K562 (cell line): ENCODE data around the gene VCAN. TPM values are rescaled to one million over a fixed set of nuclear protein-coding genes. Genes with fewer than 3 reads are reported as not detected.

ENCODE experiments used
- ATAC-seq: fragments of 200-7000 bp; cut with Tn5 transposase; 3 replicates; pipeline ENCODE4 v1.9.1; 2020; ENCODE audit warnings: moderate library complexity
- BruUV-seq: library from RNA; stranded (reverse); fragments of 400-500 nt; replicated peaks from 2 replicates; lab custom pipeline; 2021; lab: Mats Ljungman, UMichigan
- CTCF ChIA-PET: fragments of 300-600 bp; formaldehyde crosslinking; extraction: SDS; loops from one replicate; lab custom pipeline; 2021; ENCODE audit warnings: low intra/inter-chr PET ratio; lab: Yijun Ruan, JAX
- POLR2A ChIA-PET: fragments of 300-600, 350-650 bp; sonication (Branson Sonifier 250); formaldehyde crosslinking; extraction: SDS; loops from one replicate; lab custom pipeline; 2021; ENCODE audit warnings: antibody characterized with exemption, inconsistent platforms; lab: Yijun Ruan, JAX
- DNase-seq, 4 experiments: peaks; one replicate each; pipeline versions ENCODE4 v3.0.0 to v3.0.0-alpha.2; 2011 to 2018; ENCODE audit warnings: low spot score in 3 of 4, mixed read lengths in 3 of 4; ENCODE audit errors: extremely low read depth in 1 of 4
- FAIRE-seq: peaks from 2 replicates; lab custom pipeline; 2011; peaks lifted over from hg19 to GRCh38; lab: Jason Lieb, UNC
- H2AFZ ChIP-seq: 2 replicates; pipeline ENCODE4 v1.6.0; 2011; ENCODE audit warnings: low read depth, low read length, control low read depth, inconsistent platforms
- H3K27ac ChIP-seq: fragments of 200-600 bp; 3 replicates; pipeline ENCODE4 v1.8.0; 2011; ENCODE audit warnings: low read depth, mild to moderate bottlenecking, control low read depth, inconsistent platforms, low read length, moderate library complexity, mixed read lengths; ENCODE audit errors: extremely low read depth
- H3K27me3 ChIP-seq, 2 experiments: fragments of 300-600 bp in 1 of 2; 2 replicates in 1 of 2; 3 replicates in 1 of 2; pipeline versions ENCODE4 v1.6.0 to v1.8.0; 2011; ENCODE audit warnings: inconsistent platforms in 2 of 2, low read length in 2 of 2, mild to moderate bottlenecking in 1 of 2, mixed read lengths in 1 of 2, moderate library complexity in 1 of 2; ENCODE audit not compliant: control insufficient read depth in 2 of 2, insufficient read depth in 2 of 2
- H3K36me3 ChIP-seq: fragments of 300-600 bp; 3 replicates; pipeline ENCODE4 v1.8.0; 2011; ENCODE audit warnings: mild to moderate bottlenecking, low read length, inconsistent platforms; ENCODE audit not compliant: control insufficient read depth, insufficient read depth
- H3K4me1 ChIP-seq, 2 experiments: fragments of 200-600 bp in 1 of 2; replicated peaks in 1 of 2; 2 replicates in 1 of 2; 3 replicates in 1 of 2; pipeline versions ENCODE4 v1.5.1 to v1.8.0; 2011; ENCODE audit warnings: inconsistent platforms in 2 of 2, low read length in 2 of 2, mild to moderate bottlenecking in 1 of 2, mixed read lengths in 1 of 2, moderate library complexity in 1 of 2; ENCODE audit not compliant: control insufficient read depth in 2 of 2, insufficient read depth in 2 of 2
- H3K4me2 ChIP-seq: 2 replicates; pipeline ENCODE4 v1.6.1; 2011; ENCODE audit warnings: low read length, control low read depth, inconsistent platforms, mixed read lengths; ENCODE audit not compliant: insufficient read depth
- H3K4me3 ChIP-seq: fragments of 200-600 bp; sonication (generic), shearing (Covaris generic); 2 replicates; pipeline ENCODE4 v1.5.1; 2016; ENCODE audit warnings: control low read depth, inconsistent platforms
- H3K79me2 ChIP-seq: fragments of 200-600 bp; 3 replicates; pipeline ENCODE4 v1.8.0; 2011; ENCODE audit warnings: low read length, inconsistent platforms; ENCODE audit not compliant: control insufficient read depth, insufficient read depth
- H3K9ac ChIP-seq, 2 experiments: 2 replicates each; pipeline versions ENCODE4 v1.6.0 to v1.6.1; 2011; ENCODE audit warnings: low read depth in 2 of 2, low read length in 2 of 2, control low read depth in 1 of 2, inconsistent platforms in 1 of 2, mild to moderate bottlenecking in 1 of 2, mixed read lengths in 1 of 2; ENCODE audit not compliant: insufficient read depth in 1 of 2
- H3K9me1 ChIP-seq: one replicate; pipeline ENCODE4 v1.6.0; 2011; ENCODE audit warnings: inconsistent platforms, mild to moderate bottlenecking, low read length, moderate library complexity; ENCODE audit not compliant: control insufficient read depth, insufficient read depth
- H3K9me3 ChIP-seq: replicated peaks from 2 replicates; pipeline ENCODE4 v1.5.1; 2011; ENCODE audit warnings: low read depth, low read length, inconsistent platforms; ENCODE audit not compliant: control insufficient read depth, insufficient read depth
- H4K20me1 ChIP-seq: replicated peaks from 2 replicates; pipeline ENCODE4 v1.6.1; 2011; ENCODE audit warnings: low read length, inconsistent platforms, mixed read lengths; ENCODE audit not compliant: control insufficient read depth, insufficient read depth
- ARID3B ChIP-seq: fragments of 250-450 bp; sonication (Bioruptor Pico); IDR thresholded peaks from 2 replicates; pipeline ENCODE4 v1.4.0; 2020; ENCODE audit warnings: borderline replicate concordance
- ATF7 ChIP-seq: fragments of 450-650 bp; IDR thresholded peaks from 2 replicates; pipeline ENCODE4 v1.7.1; 2014; ENCODE audit warnings: mild to moderate bottlenecking, moderate library complexity
- CCNT2 ChIP-seq: IDR thresholded peaks from 2 replicates; pipeline ENCODE4 v1.6.1; 2011; ENCODE audit warnings: borderline replicate concordance, low read depth, mild to moderate bottlenecking, moderate library complexity, mixed read lengths, low read length; ENCODE audit not compliant: insufficient read length; ENCODE audit errors: extremely low read depth
- CEBPG ChIP-seq, 3 experiments: fragments of 200-800 bp in 1 of 3; sonication (Bioruptor generic) in 1 of 3; sonication (generic) in 1 of 3; formaldehyde crosslinking in 1 of 3; IDR thresholded peaks in 2 of 3; conservative IDR thresholded peaks in 1 of 3; 2 replicates each; pipeline versions ENCODE4 v1.6.1 to v1.8.0; 2016 to 2022; ENCODE audit warnings: missing compliant biosample characterization in 2 of 3, missing genetic modification characterization in 2 of 3, mild to moderate bottlenecking in 1 of 3, missing genetic modification reagents in 1 of 3
- GABPA ChIP-seq: fragments of 200-800 bp; sonication (Bioruptor generic); conservative IDR thresholded peaks from 2 replicates; pipeline ENCODE4 v1.6.1; 2016; ENCODE audit warnings: low read depth, missing genetic modification characterization, missing compliant biosample characterization
- KDM5B ChIP-seq: fragments of 200-600 bp; sonication (generic); IDR thresholded peaks from 2 replicates; pipeline ENCODE4 v1.6.1; 2012; ENCODE audit warnings: low read depth, mild to moderate bottlenecking, moderate library complexity, low read length, control low read depth, inconsistent platforms; ENCODE audit not compliant: insufficient replicate concordance
- MCM3 ChIP-seq: fragments of 450-650 bp; IDR thresholded peaks from 2 replicates; pipeline ENCODE4 v1.6.1; 2016
- MCM7 ChIP-seq, 2 experiments: fragments of 450-650 bp; IDR thresholded peaks; 2 replicates each; pipeline ENCODE4 v1.6.1; 2016 to 2018
- NR3C1 ChIP-seq: sonication (generic); formaldehyde crosslinking; IDR thresholded peaks from 2 replicates; pipeline ENCODE4 v1.8.1; 2022; ENCODE audit warnings: missing genetic modification reagents
- POLR2B ChIP-seq: fragments of 450-650 bp; IDR thresholded peaks from 2 replicates; pipeline ENCODE4 v1.6.1; 2018; ENCODE audit warnings: low read depth; ENCODE audit not compliant: partially characterized antibody
- TOE1 ChIP-seq, 2 experiments: fragments of 450-650 bp in 1 of 2; sonication (generic) in 1 of 2; formaldehyde crosslinking in 1 of 2; IDR thresholded peaks; 2 replicates each; pipeline versions ENCODE4 v1.7.1 to v1.8.0; 2016 to 2022; ENCODE audit warnings: borderline replicate concordance in 2 of 2, mild to moderate bottlenecking in 2 of 2, antibody characterized with exemption in 1 of 2, inconsistent platforms in 1 of 2, low read depth in 1 of 2, missing genetic modification reagents in 1 of 2, moderate library complexity in 1 of 2
- U2AF2 ChIP-seq: fragments of 200-400 bp; formaldehyde crosslinking; optimal IDR thresholded peaks from 2 replicates; pipeline ENCODE3; 2017; ENCODE audit warnings: low read depth, mild to moderate bottlenecking, low read length
- ZBED1 ChIP-seq: IDR thresholded peaks from 2 replicates; pipeline ENCODE4 v1.6.1; 2014
- ZNF584 ChIP-seq: fragments of 200-800 bp; sonication (Bioruptor generic); IDR thresholded peaks from 2 replicates; pipeline ENCODE4 v1.6.1; 2016; ENCODE audit warnings: low read depth, mild to moderate bottlenecking, missing genetic modification characterization, missing compliant biosample characterization
- WGBS: fragments of 100-300 bp; shearing (Covaris generic); methylation state at CpG from one replicate; pipeline ENCODE4 v1.1.6; 2016; ENCODE audit warnings: low coverage, mixed read lengths; ENCODE audit not compliant: insufficient coverage; ENCODE audit errors: missing lambda C conversion rate; 5-methylcytosine and 5-hydroxymethylcytosine counted together
- in situ Hi-C: fragments of 300-500 bp; cut with MboI; formaldehyde crosslinking; loops from 4 replicates; pipeline ENCODE4 v1.15.0; 2018; ENCODE audit warnings: inconsistent platforms, mixed read lengths
- intact Hi-C: fragments of 100-400 bp; cut with micrococcal nuclease; formaldehyde crosslinking; loops from 2 replicates; pipeline ENCODE4 v1.14.2; 2022
- polyA plus RNA-seq, 8 experiments: library from polyadenylated mRNA; depleted of rRNA in 4 of 8; stranded (reverse) in 5 of 8; unstranded in 3 of 8; fragments of >200 nt; fragmentation: Nextera tagmentation in 2 of 8; fragmentation: Illumina TruSeq in 1 of 8; extraction: Ambion mirVana in 2 of 8; extraction: Trizol in 1 of 8; gene quantifications; 2 replicates each; pipeline versions ENCODE4 v1.2.1 to v1.2.3, GENCODE V29; 2011 to 2014; ENCODE audit warnings: inconsistent platforms in 1 of 8, missing spikeins in 1 of 8
- total RNA-seq, 7 experiments: library from RNA; depleted of rRNA in 6 of 7; stranded (reverse); fragments of >200 nt in 6 of 7; fragmentation: Illumina TruSeq in 2 of 7; extraction: Trizol in 2 of 7; gene quantifications; 2 replicates each; pipeline versions ENCODE4 v1.2.1 to v1.2.3, GENCODE V29; 2011 to 2021; ENCODE audit warnings: low replicate concordance in 1 of 7
- TF ChIP-seq, protein P1 (sequence below): IDR thresholded peaks from 3 replicates; pipeline ENCODE4 v1.6.1; 2011; ENCODE audit warnings: borderline replicate concordance, mild to moderate bottlenecking, moderate library complexity; ENCODE audit not compliant: insufficient read length; ENCODE audit errors: extremely low read depth

Gene VCAN
- total and polyA plus RNA-seq, 9 of the 15 experiments (the other 6 are each of a cell fraction or from before 2014, with no cell fraction given): 0.01 to 0.33 (median 0.05) TPM

DNA sequence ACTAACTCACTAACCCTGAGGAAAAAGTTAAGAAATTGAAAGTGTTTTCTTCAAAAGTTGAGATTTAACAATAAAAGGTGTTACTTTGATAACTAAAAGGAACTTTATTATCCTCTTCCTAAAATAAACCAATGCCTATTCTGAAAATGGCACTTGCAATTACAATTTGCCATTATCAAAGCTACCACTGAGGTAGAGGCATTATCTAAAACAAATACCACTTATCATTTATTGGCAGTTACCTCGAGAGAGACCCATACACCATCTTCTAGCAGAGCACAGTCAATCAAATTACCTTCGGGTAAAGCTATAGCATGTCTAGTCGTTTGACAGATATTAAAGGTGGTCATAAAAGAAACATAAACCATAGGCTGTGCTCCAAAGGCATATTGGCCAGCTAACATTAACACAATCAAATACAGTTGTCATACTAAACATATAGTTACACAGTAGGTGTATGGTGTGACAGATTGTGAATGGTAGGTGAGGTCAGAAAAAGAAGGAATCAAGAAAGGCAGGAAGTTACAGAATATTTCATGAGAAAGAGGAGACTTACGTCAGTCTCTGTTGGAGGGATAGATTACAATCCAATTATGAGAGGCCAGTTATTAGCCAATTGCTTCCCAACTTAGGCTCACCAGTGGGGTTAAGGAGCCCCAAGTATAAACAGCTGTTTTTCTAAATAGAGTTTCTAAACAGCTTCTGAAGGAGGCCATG is 56.3 kb downstream of the VCAN start:
- ChIA-PET CTCF (no interaction called here), POLR2A (interaction anchor here (0.8 kb wide), 1 partner anchor 22 kb away, joined by 3 read pairs; no protein-coding TSS in a partner anchor)
- Histone ChIP-seq H3K36me3 (no peaks in the 10 kb centered on the region), H4K20me1 (no peaks in the 10 kb centered on the region), H3K9ac (no peak overlapping the region), H3K4me2 (no peak overlapping the region), H3K79me2 (no peaks in the 10 kb centered on the region), H3K9me1 (no peaks in the 10 kb centered on the region), H3K27ac (no peak overlapping the region), H3K4me1 (no peaks in the 10 kb centered on the region), H2AFZ (no peak overlapping the region), H3K27me3 (no peaks in the 10 kb centered on the region), H3K9me3 (no peaks in the 10 kb centered on the region), H3K4me3 (no peak overlapping the region)
- in situ Hi-C loops: no loop called here
- FAIRE-seq (no peak), DNase-seq (no peak), ATAC-seq (no peak; the same call in 2 of the 3 replicates)
- no TSS peak for BruUV-seq
- 13% methylated on average over 4 of the region's 4 CpGs for WGBS
- intact Hi-C loops: no loop called here
- TF ChIP-seq ARID3B (CRISPR knock-in tag) (no peak), MCM3 (no peak), GABPA (tag) (peak; percentile 53), U2AF2 (no peak), KDM5B (no peak), POLR2B (no peak), CCNT2 (no peak), ZNF584 (peak; percentile 81; the same call in 1 of the 2 replicates), MCM7 (IDR thresholded peaks at IDR 0.05) (no peak), CEBPG (CRISPR knock-in tag; IDR thresholded peaks at IDR 0.05) (no peak), CEBPG (tag; conservative IDR thresholded peaks at IDR 0.05 in 1 of 2, IDR thresholded peaks at IDR 0.05 in 1 of 2) (peak in 1 of 2 experiments; percentile 87; a peak in 2 of 4 replicates), TOE1 (IDR thresholded peaks at IDR 0.05; ENCODE audit: borderline replicate concordance) (no peak), TOE1 (CRISPR knock-in tag; IDR thresholded peaks at IDR 0.05; ENCODE audit: borderline replicate concordance, low read depth) (no peak), NR3C1 (CRISPR knock-in tag) (no peak), ATF7 (0 out of 2 replicates have a peak, but pooled peaks have one; percentile 32), ZBED1 (no peak)
- TF ChIP-seq, protein P1, sequence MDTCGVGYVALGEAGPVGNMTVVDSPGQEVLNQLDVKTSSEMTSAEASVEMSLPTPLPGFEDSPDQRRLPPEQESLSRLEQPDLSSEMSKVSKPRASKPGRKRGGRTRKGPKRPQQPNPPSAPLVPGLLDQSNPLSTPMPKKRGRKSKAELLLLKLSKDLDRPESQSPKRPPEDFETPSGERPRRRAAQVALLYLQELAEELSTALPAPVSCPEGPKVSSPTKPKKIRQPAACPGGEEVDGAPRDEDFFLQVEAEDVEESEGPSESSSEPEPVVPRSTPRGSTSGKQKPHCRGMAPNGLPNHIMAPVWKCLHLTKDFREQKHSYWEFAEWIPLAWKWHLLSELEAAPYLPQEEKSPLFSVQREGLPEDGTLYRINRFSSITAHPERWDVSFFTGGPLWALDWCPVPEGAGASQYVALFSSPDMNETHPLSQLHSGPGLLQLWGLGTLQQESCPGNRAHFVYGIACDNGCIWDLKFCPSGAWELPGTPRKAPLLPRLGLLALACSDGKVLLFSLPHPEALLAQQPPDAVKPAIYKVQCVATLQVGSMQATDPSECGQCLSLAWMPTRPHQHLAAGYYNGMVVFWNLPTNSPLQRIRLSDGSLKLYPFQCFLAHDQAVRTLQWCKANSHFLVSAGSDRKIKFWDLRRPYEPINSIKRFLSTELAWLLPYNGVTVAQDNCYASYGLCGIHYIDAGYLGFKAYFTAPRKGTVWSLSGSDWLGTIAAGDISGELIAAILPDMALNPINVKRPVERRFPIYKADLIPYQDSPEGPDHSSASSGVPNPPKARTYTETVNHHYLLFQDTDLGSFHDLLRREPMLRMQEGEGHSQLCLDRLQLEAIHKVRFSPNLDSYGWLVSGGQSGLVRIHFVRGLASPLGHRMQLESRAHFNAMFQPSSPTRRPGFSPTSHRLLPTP: no peak
